HepG2 (cell line): Measurements from ENCODE around the gene DNAJC12. TPM values are rescaled to one million over a fixed set of nuclear protein-coding genes. Genes with fewer than 3 reads are reported as not detected.
A peak's percentile ranks its signal among the peaks of the same experiment; 100 is the strongest.

ENCODE experiments used
- AFF4 ChIP-seq: sonication (generic); formaldehyde crosslinking; IDR thresholded peaks from 2 replicates; pipeline ENCODE4 v1.4.0; 2020; ENCODE audit warnings: missing genetic modification reagents
- BCL3 ChIP-seq: sonication (generic); formaldehyde crosslinking; IDR thresholded peaks from 2 replicates; pipeline ENCODE4 v1.5.1; 2020; ENCODE audit warnings: mild to moderate bottlenecking, missing genetic modification reagents, moderate library complexity
- CBFB ChIP-seq: sonication (generic); formaldehyde crosslinking; IDR thresholded peaks from 2 replicates; pipeline ENCODE4 v1.4.0; 2020; ENCODE audit warnings: missing genetic modification reagents
- EED ChIP-seq: sonication (generic); formaldehyde crosslinking; IDR thresholded peaks from 2 replicates; pipeline ENCODE4 v1.5.0; 2020; ENCODE audit warnings: mild to moderate bottlenecking, missing genetic modification reagents
- FOXP1 ChIP-seq, 2 experiments: fragments of 450-650 bp in 1 of 2; IDR thresholded peaks; 2 replicates each; pipeline ENCODE4 v1.6.1; 2017 to 2018; ENCODE audit warnings: antibody characterized with exemption in 1 of 2
- GLI4 ChIP-seq: sonication (generic); formaldehyde crosslinking; IDR thresholded peaks from 2 replicates; pipeline ENCODE4 v1.5.1; 2020; ENCODE audit warnings: missing genetic modification reagents, mild to moderate bottlenecking, moderate library complexity, borderline replicate concordance
- HINFP ChIP-seq: sonication (generic); formaldehyde crosslinking; IDR thresholded peaks from 2 replicates; pipeline ENCODE4 v1.4.0; 2020; ENCODE audit warnings: low read depth, mild to moderate bottlenecking, missing genetic modification reagents
- HMG20B ChIP-seq: conservative IDR thresholded peaks from 2 replicates; pipeline ENCODE4 v1.6.1; 2016; ENCODE audit warnings: missing genetic modification reagents, missing compliant biosample characterization
- MEIS1 ChIP-seq: sonication (generic); formaldehyde crosslinking; IDR thresholded peaks from 2 replicates; pipeline ENCODE4 v1.9.0; 2021; ENCODE audit warnings: mild to moderate bottlenecking, missing genetic modification reagents, moderate library complexity, borderline replicate concordance
- RELA ChIP-seq: sonication (generic); formaldehyde crosslinking; IDR thresholded peaks from 2 replicates; pipeline ENCODE4 v1.4.0; 2020; ENCODE audit warnings: missing genetic modification reagents
- THAP8 ChIP-seq: sonication (generic); formaldehyde crosslinking; IDR thresholded peaks from 2 replicates; pipeline ENCODE4 v1.5.1; 2020; ENCODE audit warnings: missing genetic modification reagents, mild to moderate bottlenecking, borderline replicate concordance
- TSC22D2 ChIP-seq: sonication (generic); formaldehyde crosslinking; IDR thresholded peaks from 2 replicates; pipeline ENCODE4 v1.5.1; 2020; ENCODE audit warnings: missing genetic modification reagents, mild to moderate bottlenecking, borderline replicate concordance
- ZNF10 ChIP-seq: sonication (generic); formaldehyde crosslinking; IDR thresholded peaks from 2 replicates; pipeline ENCODE4 v1.4.0; 2020; ENCODE audit warnings: mild to moderate bottlenecking, low read depth, missing genetic modification reagents, borderline replicate concordance
- ZNF263 ChIP-seq: sonication (generic); formaldehyde crosslinking; IDR thresholded peaks from 2 replicates; pipeline ENCODE4 v1.4.0; 2020; ENCODE audit warnings: missing genetic modification reagents
- ZNF280D ChIP-seq: sonication (generic); formaldehyde crosslinking; IDR thresholded peaks from 2 replicates; pipeline ENCODE4 v1.5.1; 2020; ENCODE audit warnings: mild to moderate bottlenecking, missing genetic modification reagents
- ZNF674 ChIP-seq: sonication (generic); formaldehyde crosslinking; IDR thresholded peaks from 2 replicates; pipeline ENCODE4 v1.5.0; 2020; ENCODE audit warnings: low read depth, mild to moderate bottlenecking, missing genetic modification reagents
- ZNF749 ChIP-seq: sonication (generic); formaldehyde crosslinking; IDR thresholded peaks from 2 replicates; pipeline ENCODE4 v1.8.0; 2022; ENCODE audit warnings: mild to moderate bottlenecking, missing genetic modification reagents, moderate library complexity, borderline replicate concordance
- polyA plus RNA-seq, 8 experiments: library from polyadenylated mRNA; depleted of rRNA in 3 of 8; stranded (reverse) in 7 of 8; unstranded in 1 of 8; fragments of >200 nt; fragmentation: Illumina TruSeq in 4 of 8; extraction: Trizol in 4 of 8; gene quantifications; 2 replicates each; pipeline versions ENCODE4 v1.2.1 to v1.2.3, GENCODE V29; 2011 to 2016; ENCODE audit warnings: low read depth in 4 of 8, missing spikeins in 1 of 8, mixed read lengths in 1 of 8; ENCODE audit not compliant: insufficient read depth in 1 of 8
- total RNA-seq, 5 experiments: library from RNA; depleted of rRNA; stranded (reverse); fragments of >200 nt; fragmentation: Illumina TruSeq; extraction: Trizol; gene quantifications; 2 replicates each; pipeline ENCODE4 v1.2.3, GENCODE V29; 2016; ENCODE audit warnings: low read depth in 1 of 5

The DNAJC12 gene
- total and polyA plus RNA-seq, 2 of the 13 experiments (the other 11 are each of a cell fraction or from before 2014, with no cell fraction given), result 11.6 to 43.9 TPM

- TF ChIP-seq AFF4 (CRISPR knock-in tag) (no peak), RELA (CRISPR knock-in tag) (peak; percentile 82; the same call in 1 of the 2 replicates), ZNF674 (CRISPR knock-in tag) (no peak), CBFB (no peak), ZNF280D (no peak), HINFP (CRISPR knock-in tag) (no peak), GLI4 (CRISPR knock-in tag) (no peak), FOXP1 (IDR thresholded peaks at IDR 0.05) (peak; percentile 87), FOXP1 (CRISPR knock-in tag; IDR thresholded peaks at IDR 0.05) (peak; percentile 98), EED (CRISPR knock-in tag) (no peak), THAP8 (CRISPR knock-in tag) (no peak), ZNF749 (CRISPR knock-in tag) (no peak), ZNF263 (CRISPR knock-in tag) (no peak), ZNF10 (CRISPR knock-in tag) (no peak), TSC22D2 (CRISPR knock-in tag) (no peak), HMG20B (CRISPR knock-in tag) (peak; percentile 88), MEIS1 (0 out of 2 replicates have a peak, but pooled peaks have one; percentile 41), BCL3 (CRISPR knock-in tag) (peak; percentile 94; the same call in 1 of the 2 replicates)
Measured at GRCh38 chr10:67803588-67804394, 34.2 kb downstream of the DNAJC12 start (continued).
